ENCODE results near the gene CNGB1.

The CNGB1 gene

DNA sequence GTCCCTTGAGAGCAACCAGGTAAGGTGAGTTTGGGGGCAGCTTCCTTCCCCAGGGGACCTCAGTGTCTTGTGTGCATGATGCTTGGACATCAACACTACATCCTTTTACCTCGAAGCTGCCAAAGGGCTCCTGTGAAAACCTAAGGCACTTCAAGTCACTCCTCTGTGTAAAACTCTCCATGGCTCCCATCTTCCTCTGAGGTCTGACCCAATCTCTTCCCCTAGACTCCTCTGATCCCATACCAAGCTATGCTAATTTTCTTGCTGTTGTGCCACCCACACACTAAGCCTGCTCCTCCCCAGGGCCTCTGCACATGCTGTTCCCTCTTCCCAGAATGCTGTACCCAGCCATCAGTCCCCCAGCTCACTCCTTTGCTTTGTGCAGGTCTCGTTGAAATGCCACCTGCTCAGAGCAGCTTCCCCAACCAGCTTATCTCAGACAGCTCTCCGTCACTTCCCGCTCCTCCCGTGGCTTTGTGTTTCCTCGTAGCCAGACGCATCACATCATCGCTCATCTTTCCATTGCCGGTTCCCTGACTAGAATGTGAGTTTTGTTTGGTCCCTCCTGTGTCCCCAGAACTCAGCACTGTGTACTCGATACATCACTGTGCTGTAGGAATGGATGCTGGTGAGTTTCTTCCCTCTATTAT is 78.4 kb downstream of the CNGB1 start:
- Histone ChIP-seq H3K36me3 (ENCODE audit: control insufficient read depth, insufficient read depth, low read length) (no peaks in the 10 kb centered on the region), H3K4me3 (ENCODE audit: low read length) (no peak overlapping the region), H3K9me3 (ENCODE audit: control insufficient read depth, low read length) (no peaks in the 10 kb centered on the region), H3K9ac (ENCODE audit: low read length) (no peak overlapping the region), H3K27me3 (ENCODE audit: control insufficient read depth, insufficient read depth, low read length) (no peaks in the 10 kb centered on the region), H3K4me1 (ENCODE audit: control insufficient read depth, insufficient read depth, low read length) (peaks cover 21% of the 10 kb centered on the region)

GRCh38 chr16:57892041-57892440 is 78.9 kb downstream of the CNGB1 start:
- Histone ChIP-seq H3K36me3 (ENCODE audit: control insufficient read depth, insufficient read depth, low read length) (no peaks in the 10 kb centered on the region), H3K9ac (ENCODE audit: low read length) (no peak overlapping the region), H3K4me1 (ENCODE audit: control insufficient read depth, insufficient read depth, low read length) (peaks cover 21% of the 10 kb centered on the region), H3K9me3 (ENCODE audit: control insufficient read depth, low read length) (no peaks in the 10 kb centered on the region), H3K4me3 (ENCODE audit: low read length) (no peak overlapping the region), H3K27me3 (ENCODE audit: control insufficient read depth, insufficient read depth, low read length) (no peaks in the 10 kb centered on the region)

- Histone ChIP-seq H3K4me1 (ENCODE audit: control insufficient read depth, insufficient read depth, low read length) (peaks cover 21% of the 10 kb centered on the region), H3K9me3 (ENCODE audit: control insufficient read depth, low read length) (no peaks in the 10 kb centered on the region), H3K4me3 (ENCODE audit: low read length) (no peak overlapping the region), H3K27me3 (ENCODE audit: control insufficient read depth, insufficient read depth, low read length) (peaks cover 4% of the 10 kb centered on the region), H3K9ac (ENCODE audit: low read length) (no peak overlapping the region), H3K36me3 (ENCODE audit: control insufficient read depth, insufficient read depth, low read length) (no peaks in the 10 kb centered on the region)
Measured at GRCh38 chr16:57890752-57891111, 80.2 kb downstream of the CNGB1 start.

DNA sequence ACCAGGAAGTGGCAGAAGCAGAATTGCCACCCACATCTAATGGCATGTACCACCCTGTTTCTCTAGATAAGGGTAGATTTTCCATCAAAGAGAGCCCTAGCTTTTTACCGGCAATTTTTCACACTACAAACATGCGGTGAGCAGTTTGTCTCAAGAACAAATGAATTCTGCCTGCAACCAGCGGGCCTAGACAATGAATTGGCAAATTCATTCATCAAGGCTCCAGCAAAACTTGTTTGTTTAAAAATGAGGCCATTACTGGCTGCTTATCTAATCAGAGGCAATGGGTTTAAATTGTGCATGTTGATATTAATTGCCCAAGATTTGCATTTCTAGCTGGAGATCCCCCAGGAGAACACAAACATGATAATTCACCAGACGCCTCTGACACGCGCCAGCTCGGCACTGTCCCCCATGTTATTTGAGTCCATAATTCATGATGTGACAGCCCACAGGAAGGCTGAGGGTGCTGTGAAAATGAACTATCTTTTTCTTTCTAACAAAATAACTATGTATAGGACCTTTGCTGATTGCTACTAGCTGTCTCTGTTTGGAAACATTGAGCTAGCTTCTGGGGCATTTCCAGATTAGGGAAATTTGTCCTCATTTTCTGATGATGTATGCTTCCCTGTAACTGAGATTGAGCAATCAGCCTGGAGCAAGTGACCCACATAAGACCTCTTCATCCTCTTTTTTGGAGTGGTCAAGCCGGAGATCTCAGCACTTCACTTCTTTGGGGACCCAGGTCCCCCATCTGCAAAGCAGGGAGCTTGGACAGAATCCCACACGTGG is 80.8 kb downstream of the CNGB1 start:
- H3K4me1 ChIP-seq (ENCODE audit: control insufficient read depth, insufficient read depth, low read length): peaks cover 21% of the 10 kb centered on the region
- H3K36me3 ChIP-seq (ENCODE audit: control insufficient read depth, insufficient read depth, low read length): no peaks in the 10 kb centered on the region
- no peak overlapping the region for H3K4me3 ChIP-seq (ENCODE audit: low read length)
- H3K9me3 ChIP-seq (ENCODE audit: control insufficient read depth, low read length): no peaks in the 10 kb centered on the region
- no peak overlapping the region for H3K9ac ChIP-seq (ENCODE audit: low read length)
- peaks cover 5% of the 10 kb centered on the region for H3K27me3 ChIP-seq (ENCODE audit: control insufficient read depth, insufficient read depth, low read length)

GRCh38 chr16:57889522-57889921 is 81.4 kb downstream of the CNGB1 start:
- H3K36me3 ChIP-seq (ENCODE audit: control insufficient read depth, insufficient read depth, low read length): no peaks in the 10 kb centered on the region
- H3K27me3 ChIP-seq (ENCODE audit: control insufficient read depth, insufficient read depth, low read length): peaks cover 11% of the 10 kb centered on the region
- H3K9me3 ChIP-seq (ENCODE audit: control insufficient read depth, low read length): no peaks in the 10 kb centered on the region
- no peak overlapping the region for H3K9ac ChIP-seq (ENCODE audit: low read length)
- no peak overlapping the region for H3K4me3 ChIP-seq (ENCODE audit: low read length)
- peaks cover 21% of the 10 kb centered on the region for H3K4me1 ChIP-seq (ENCODE audit: control insufficient read depth, insufficient read depth, low read length)

DNA sequence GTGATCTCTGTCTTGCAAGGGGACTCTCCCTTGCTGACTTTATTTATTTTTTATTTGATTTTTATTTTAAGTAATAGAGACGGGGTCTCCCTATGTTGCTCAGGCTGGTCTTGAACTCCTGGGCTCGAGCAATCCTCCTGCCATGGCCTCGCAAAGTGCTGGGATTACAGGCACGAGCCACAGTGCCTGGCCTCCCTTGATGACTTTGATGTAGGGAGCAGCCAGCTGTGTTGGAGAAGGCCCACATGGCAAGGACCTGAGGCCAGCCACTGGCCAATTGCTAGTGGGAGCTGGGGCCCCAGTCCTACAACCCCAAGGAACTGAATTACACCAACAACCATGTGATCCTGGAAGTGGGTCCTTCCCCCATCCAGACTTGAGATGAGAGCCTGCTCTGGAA is 81.8 kb downstream of the CNGB1 start:
- Histone ChIP-seq H3K9ac (ENCODE audit: low read length) (no peak overlapping the region), H3K27me3 (ENCODE audit: control insufficient read depth, insufficient read depth, low read length) (peaks cover 15% of the 10 kb centered on the region), H3K36me3 (ENCODE audit: control insufficient read depth, insufficient read depth, low read length) (no peaks in the 10 kb centered on the region), H3K4me1 (ENCODE audit: control insufficient read depth, insufficient read depth, low read length) (peaks cover 21% of the 10 kb centered on the region), H3K9me3 (ENCODE audit: control insufficient read depth, low read length) (no peaks in the 10 kb centered on the region), H3K4me3 (ENCODE audit: low read length) (no peak overlapping the region)

GRCh38 chr16:57888128-57888527 is 82.8 kb downstream of the CNGB1 start:
- H3K9ac ChIP-seq (ENCODE audit: low read length): no peak overlapping the region

DNA sequence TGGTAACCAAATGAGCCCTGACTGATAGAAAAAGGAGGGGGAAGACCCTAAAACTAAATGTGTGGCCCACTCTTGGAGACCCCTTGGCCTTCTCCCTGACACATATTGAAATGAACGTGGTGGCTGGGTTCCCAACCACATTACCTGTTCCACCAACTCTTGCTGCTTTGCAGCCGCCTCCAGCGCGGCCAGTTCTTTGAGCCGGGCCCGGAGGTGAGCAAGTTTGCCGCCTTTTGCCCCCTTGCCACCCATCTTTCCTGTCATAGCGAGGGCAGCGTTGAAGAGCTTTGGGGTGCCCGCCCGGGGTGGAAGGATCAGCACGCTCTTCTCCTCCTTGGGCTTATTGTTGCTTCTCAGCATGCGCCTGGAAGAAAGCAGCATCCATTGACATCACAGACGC is 83.2 kb downstream of the CNGB1 start:
- Histone ChIP-seq H3K9ac (ENCODE audit: low read length) (no peak overlapping the region), H3K9me3 (ENCODE audit: control insufficient read depth, low read length) (no peaks in the 10 kb centered on the region), H3K4me3 (ENCODE audit: low read length) (no peak overlapping the region), H3K36me3 (ENCODE audit: control insufficient read depth, insufficient read depth, low read length) (no peaks in the 10 kb centered on the region), H3K4me1 (ENCODE audit: control insufficient read depth, insufficient read depth, low read length) (peaks cover 14% of the 10 kb centered on the region), H3K27me3 (ENCODE audit: control insufficient read depth, insufficient read depth, low read length) (peaks cover 29% of the 10 kb centered on the region)

More at GRCh38 chr16:57888128-57888527, 82.8 kb downstream of the CNGB1 start:
- no peak overlapping the region for H3K4me3 ChIP-seq (ENCODE audit: low read length)
- H3K27me3 ChIP-seq (ENCODE audit: control insufficient read depth, insufficient read depth, low read length): peaks cover 25% of the 10 kb centered on the region
- no peaks in the 10 kb centered on the region for H3K36me3 ChIP-seq (ENCODE audit: control insufficient read depth, insufficient read depth, low read length)
- peaks cover 14% of the 10 kb centered on the region for H3K4me1 ChIP-seq (ENCODE audit: control insufficient read depth, insufficient read depth, low read length)
- no peaks in the 10 kb centered on the region for H3K9me3 ChIP-seq (ENCODE audit: control insufficient read depth, low read length)

- no peak overlapping the region for H3K9ac ChIP-seq (ENCODE audit: low read length)
- H3K4me1 ChIP-seq (ENCODE audit: control insufficient read depth, insufficient read depth, low read length): peaks cover 14% of the 10 kb centered on the region
- no peak overlapping the region for H3K4me3 ChIP-seq (ENCODE audit: low read length)
- no peaks in the 10 kb centered on the region for H3K36me3 ChIP-seq (ENCODE audit: control insufficient read depth, insufficient read depth, low read length)
- peaks cover 34% of the 10 kb centered on the region for H3K27me3 ChIP-seq (ENCODE audit: control insufficient read depth, insufficient read depth, low read length)
- H3K9me3 ChIP-seq (ENCODE audit: control insufficient read depth, low read length): no peaks in the 10 kb centered on the region
Measured at GRCh38 chr16:57886427-57886826, 84.5 kb downstream of the CNGB1 start.

DNA sequence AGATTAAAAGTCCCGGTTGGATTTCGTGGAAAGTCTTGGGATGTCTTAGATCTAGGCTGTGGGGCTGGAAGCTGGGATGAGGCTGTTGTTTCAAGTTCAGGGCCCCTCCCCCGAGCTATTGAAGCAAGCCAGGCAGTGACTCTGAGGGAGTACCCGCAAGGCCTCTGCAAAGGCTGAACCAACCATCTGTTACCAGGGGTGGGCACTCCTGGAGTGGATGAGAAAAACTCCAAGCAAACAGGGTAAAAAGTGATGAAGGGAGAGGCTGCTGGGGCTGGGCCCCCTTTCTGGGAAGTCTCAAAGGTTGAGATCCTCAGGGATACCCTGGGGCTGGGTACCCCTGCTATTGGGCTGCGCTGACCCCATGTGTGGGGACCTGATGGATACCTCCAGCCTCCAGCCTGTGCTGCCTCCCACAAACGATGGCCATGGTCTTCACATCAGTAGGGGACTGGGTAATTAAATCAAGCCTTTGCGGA is 86.2 kb downstream of the CNGB1 start:
- peaks cover 34% of the 10 kb centered on the region for H3K27me3 ChIP-seq (ENCODE audit: control insufficient read depth, insufficient read depth, low read length)
- no peaks in the 10 kb centered on the region for H3K9me3 ChIP-seq (ENCODE audit: control insufficient read depth, low read length)
- peaks cover 2% of the 10 kb centered on the region for H3K4me1 ChIP-seq (ENCODE audit: control insufficient read depth, insufficient read depth, low read length)
- H3K9ac ChIP-seq (ENCODE audit: low read length): no peak overlapping the region
- no peaks in the 10 kb centered on the region for H3K36me3 ChIP-seq (ENCODE audit: control insufficient read depth, insufficient read depth, low read length)
- no peak overlapping the region for H3K4me3 ChIP-seq (ENCODE audit: low read length)

DNA sequence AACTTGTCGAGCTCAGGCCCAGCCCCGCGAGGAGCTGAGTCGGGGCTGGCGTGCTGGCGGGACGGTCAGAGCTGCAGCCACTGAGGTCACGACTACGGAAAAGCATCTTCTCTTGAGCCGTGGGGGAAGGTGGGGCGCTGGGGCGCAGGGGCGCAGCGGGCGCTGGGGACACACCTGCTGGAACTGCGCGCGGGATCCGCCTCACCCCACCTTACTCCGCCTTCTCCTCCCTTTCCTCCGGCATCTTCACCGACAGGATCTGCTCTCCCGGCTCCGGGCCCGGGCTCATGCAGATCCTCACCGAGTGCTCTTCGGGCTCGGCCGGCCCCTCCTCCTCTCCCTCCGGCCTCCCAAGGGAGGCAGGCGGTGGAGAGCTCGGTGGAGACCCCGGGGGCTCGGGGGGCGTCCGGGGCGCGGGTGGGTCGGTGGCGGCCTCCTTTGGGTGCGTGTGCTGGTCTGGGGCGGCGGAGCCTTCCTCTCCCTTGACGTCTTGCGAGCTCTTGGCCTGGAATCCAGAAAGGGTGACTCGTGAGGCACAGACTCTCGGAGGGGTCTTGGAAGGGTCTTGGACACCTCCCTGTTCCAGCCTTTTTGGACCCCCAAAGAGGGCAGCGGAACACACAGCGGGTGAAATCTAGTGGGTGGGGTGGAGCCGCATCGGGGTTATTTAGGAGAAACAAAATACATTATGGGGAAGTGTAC is 86.8 kb downstream of the CNGB1 start:
- no peak overlapping the region for H3K4me3 ChIP-seq (ENCODE audit: low read length)
- no peaks in the 10 kb centered on the region for H3K4me1 ChIP-seq (ENCODE audit: control insufficient read depth, insufficient read depth, low read length)
- H3K27me3 ChIP-seq (ENCODE audit: control insufficient read depth, insufficient read depth, low read length): peaks cover 34% of the 10 kb centered on the region
- no peaks in the 10 kb centered on the region for H3K36me3 ChIP-seq (ENCODE audit: control insufficient read depth, insufficient read depth, low read length)
- no peaks in the 10 kb centered on the region for H3K9me3 ChIP-seq (ENCODE audit: control insufficient read depth, low read length)
- H3K9ac ChIP-seq (ENCODE audit: low read length): no peak overlapping the region

GRCh38 chr16:57883480-57883879 is 87.4 kb downstream of the CNGB1 start:
- H3K9me3 ChIP-seq (ENCODE audit: control insufficient read depth, low read length): no peaks in the 10 kb centered on the region
- no peak overlapping the region for H3K4me3 ChIP-seq (ENCODE audit: low read length)
- peaks cover 36% of the 10 kb centered on the region for H3K27me3 ChIP-seq (ENCODE audit: control insufficient read depth, insufficient read depth, low read length)
- no peaks in the 10 kb centered on the region for H3K4me1 ChIP-seq (ENCODE audit: control insufficient read depth, insufficient read depth, low read length)
- H3K9ac ChIP-seq (ENCODE audit: low read length): no peak overlapping the region
- no peaks in the 10 kb centered on the region for H3K36me3 ChIP-seq (ENCODE audit: control insufficient read depth, insufficient read depth, low read length)

Data from mucosa of stomach (tissue), 1 donor.